Transverse colon (tissue), 4 donors: ENCODE results near the gene ACADL.

Experiments used
- CTCF ChIP-seq, 5 experiments: fragments of 200-600 bp in 3 of 5; fragments of 450-650 bp in 2 of 5; sonication (generic) in 3 of 5; IDR thresholded peaks; 1 replicate in 2 of 5; 2 replicates in 3 of 5; pipeline ENCODE4 v1.5.1; 2016 to 2017; ENCODE audit warnings: antibody characterized with exemption in 5 of 5, inconsistent platforms in 3 of 5, mild to moderate bottlenecking in 2 of 5, moderate library complexity in 1 of 5
- POLR2A ChIP-seq: fragments of 450-650 bp; IDR thresholded peaks from one replicate; pipeline ENCODE4 v1.6.1; 2016; ENCODE audit warnings: antibody characterized with exemption, mild to moderate bottlenecking, moderate library complexity
- POLR2AphosphoS5 ChIP-seq, 3 donors: sonication (generic); formaldehyde crosslinking; IDR thresholded peaks; one replicate each; pipeline ENCODE4 v1.6.1; 2016; ENCODE audit warnings: antibody characterized with exemption in 3 of 3

GRCh38 chr2:210199854-210200253, 25.4 kb downstream of the ACADL start:
- no peak for TF ChIP-seq CTCF (IDR thresholded peaks at IDR 0.05)
- TF ChIP-seq POLR2A, result no peak
- no peak for TF ChIP-seq POLR2AphosphoS5 (IDR thresholded peaks at IDR 0.05)
